Measurements from ENCODE around the gene PTGFR. TPM values are rescaled to one million over a fixed set of nuclear protein-coding genes. Genes with fewer than 3 reads are reported as not detected.

The PTGFR gene
- polyA plus RNA-seq, 3 donors: 0.43 to 0.88 TPM; not detected in 1

- Mint-ChIP-seq H3K4me3 (no peak overlapping the region), H3K4me1 (no peaks in the 10 kb centered on the region), H3K9me3 (peaks cover 0 to 5% (median 2%) of the 10 kb centered on the region in 7 donors), H3K27me3 (ENCODE audit: low read depth in 3 of 3) (peaks cover 0 to 4% (median 0%) of the 10 kb centered on the region in 3 donors), H3K36me3 (no peaks in the 10 kb centered on the region), H3K27ac (no peak overlapping the region)
- 85% methylated on average over 2 of the region's 4 CpGs for WGBS (ENCODE audit: insufficient coverage)
- no peak overlapping the region for H3K27ac ChIP-seq (ENCODE audit: low read depth in 1 of 2, low read length in 2 of 2)
- no peaks in the 10 kb centered on the region for H3K27me3 ChIP-seq (ENCODE audit: control insufficient read depth in 2 of 2, insufficient read depth in 2 of 2, low read length in 2 of 2)
- H2AFZ ChIP-seq (ENCODE audit: insufficient read depth, low read depth, low read length, poor library complexity, severe bottlenecking): no peak overlapping the region
- no peaks in the 10 kb centered on the region for H4K20me1 ChIP-seq (ENCODE audit: insufficient read depth, low read length)
- TF ChIP-seq CTCF (IDR thresholded peaks at IDR 0.05): no peak
- no peak for DNase-seq
- H3K4me2 ChIP-seq (replicated peaks; ENCODE audit: extremely low read depth, low read length, poor library complexity, severe bottlenecking): no peak overlapping the region
- no peaks in the 10 kb centered on the region for H3K9me3 ChIP-seq (replicated peaks in 1 of 2; ENCODE audit: control insufficient read depth in 1 of 2, insufficient read depth in 1 of 2, low read length in 2 of 2)
- H3K79me2 ChIP-seq (ENCODE audit: insufficient read depth, low read length): no peaks in the 10 kb centered on the region
- no peaks in the 10 kb centered on the region for H3K36me3 ChIP-seq (replicated peaks in 1 of 2; ENCODE audit: control insufficient read depth in 1 of 2, insufficient read depth in 2 of 2, low read length in 2 of 2)
- intact Hi-C loops (cut with micrococcal nuclease): no loop called here
- no peak overlapping the region for H3K4me3 ChIP-seq (replicated peaks in 1 of 3; ENCODE audit: low read depth in 2 of 3, low read length in 3 of 3)
- no peak overlapping the region for H3K9ac ChIP-seq (ENCODE audit: insufficient read depth, low read length, poor library complexity, severe bottlenecking)
- H3K4me1 ChIP-seq (ENCODE audit: control insufficient read depth in 1 of 2, insufficient read depth in 2 of 2, low read length in 2 of 2): no peaks in the 10 kb centered on the region
Measured at GRCh38 chr1:78519446-78519845, 28.7 kb downstream of the PTGFR start.

- H3K9ac ChIP-seq (ENCODE audit: insufficient read depth, low read length, poor library complexity, severe bottlenecking): no peak overlapping the region
- intact Hi-C loops (cut with micrococcal nuclease): no loop called here
- H2AFZ ChIP-seq (ENCODE audit: insufficient read depth, low read depth, low read length, poor library complexity, severe bottlenecking): no peak overlapping the region
- TF ChIP-seq CTCF (IDR thresholded peaks at IDR 0.05): no peak
- no peaks in the 10 kb centered on the region for H3K9me3 ChIP-seq (replicated peaks in 1 of 2; ENCODE audit: control insufficient read depth in 1 of 2, insufficient read depth in 1 of 2, low read length in 2 of 2)
- Mint-ChIP-seq H3K27me3 (ENCODE audit: low read depth in 3 of 3) (peaks cover 0 to 4% (median 0%) of the 10 kb centered on the region in 3 donors), H3K4me1 (no peaks in the 10 kb centered on the region), H3K36me3 (no peaks in the 10 kb centered on the region), H3K27ac (no peak overlapping the region), H3K4me3 (no peak overlapping the region), H3K9me3 (peaks cover 0 to 3% (median 0%) of the 10 kb centered on the region in 7 donors)
- H4K20me1 ChIP-seq (ENCODE audit: insufficient read depth, low read length): no peaks in the 10 kb centered on the region
- no peaks in the 10 kb centered on the region for H3K36me3 ChIP-seq (replicated peaks in 1 of 2; ENCODE audit: control insufficient read depth in 1 of 2, insufficient read depth in 2 of 2, low read length in 2 of 2)
- no peak overlapping the region for H3K4me3 ChIP-seq (replicated peaks in 1 of 3; ENCODE audit: low read depth in 2 of 3, low read length in 3 of 3)
- H3K4me1 ChIP-seq (ENCODE audit: control insufficient read depth in 1 of 2, insufficient read depth in 2 of 2, low read length in 2 of 2): no peaks in the 10 kb centered on the region
- H3K27me3 ChIP-seq (ENCODE audit: control insufficient read depth in 2 of 2, insufficient read depth in 2 of 2, low read length in 2 of 2): no peaks in the 10 kb centered on the region
- H3K27ac ChIP-seq (ENCODE audit: low read depth in 1 of 2, low read length in 2 of 2): no peak overlapping the region
- DNase-seq: no peak
- no peak overlapping the region for H3K4me2 ChIP-seq (replicated peaks; ENCODE audit: extremely low read depth, low read length, poor library complexity, severe bottlenecking)
- 100% methylated on average over 1 of the region's 6 CpGs for WGBS (ENCODE audit: insufficient coverage)
- no peaks in the 10 kb centered on the region for H3K79me2 ChIP-seq (ENCODE audit: insufficient read depth, low read length)
Measured at GRCh38 chr1:78520216-78520615, 29.4 kb downstream of the PTGFR start.

All from CD14-positive monocyte (primary cell).